Omental fat pad (tissue), 4 donors: ENCODE measurements around the gene MMP11. TPM values are rescaled to one million over a fixed set of nuclear protein-coding genes. Genes with fewer than 3 reads are reported as not detected.

Experiments used
- ATAC-seq: fragments of 150-250 bp; one replicate; pipeline ENCODE4 v1.9.1; 2016; ENCODE audit warnings: mild to moderate bottlenecking, moderate library complexity; ENCODE audit not compliant: low FRiP score
- DNase-seq: peaks from one replicate; pipeline ENCODE4 v3.0.0-alpha.2; 2019; ENCODE audit warnings: low spot score
- total RNA-seq, 4 donors: library from RNA; depleted of rRNA; stranded (reverse); fragments of >200 nt; gene quantifications; one replicate each; pipeline ENCODE4 v1.1.0, GENCODE V29; 2016
- TF ChIP-seq, protein P1 (sequence below), 3 donors: fragments of 450-650 bp; IDR thresholded peaks; one replicate each; pipeline ENCODE4 v1.5.1; 2016 to 2017; ENCODE audit warnings: antibody characterized with exemption in 3 of 3, mild to moderate bottlenecking in 3 of 3, moderate library complexity in 2 of 3

MMP11 gene
- total RNA-seq, 4 donors from 2014 or later = 0.79 to 3.1 (median 2.1) TPM; not detected in 1

DNA sequence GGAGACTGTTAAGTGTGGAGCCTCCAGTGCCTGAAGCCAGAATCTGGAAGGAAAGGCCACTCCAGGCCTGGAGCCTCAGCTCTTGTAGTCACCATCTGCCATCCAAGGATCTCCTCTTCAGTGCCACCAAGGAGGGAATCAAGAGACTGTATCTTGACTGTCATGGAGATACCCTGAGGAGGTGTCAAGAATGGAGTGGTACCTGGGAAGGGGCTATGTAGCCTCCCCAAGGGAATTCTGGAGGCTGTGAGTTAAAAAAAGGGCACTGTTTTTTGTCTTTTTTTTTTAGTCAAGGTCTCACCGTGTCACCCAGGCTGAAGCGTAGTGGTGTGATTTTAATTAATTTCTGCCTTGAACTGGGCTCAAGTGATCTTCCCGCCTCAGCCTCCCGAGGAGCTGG, 13.1 kb upstream of the MMP11 start:
- DNase-seq = no peak
- TF ChIP-seq, protein P1, sequence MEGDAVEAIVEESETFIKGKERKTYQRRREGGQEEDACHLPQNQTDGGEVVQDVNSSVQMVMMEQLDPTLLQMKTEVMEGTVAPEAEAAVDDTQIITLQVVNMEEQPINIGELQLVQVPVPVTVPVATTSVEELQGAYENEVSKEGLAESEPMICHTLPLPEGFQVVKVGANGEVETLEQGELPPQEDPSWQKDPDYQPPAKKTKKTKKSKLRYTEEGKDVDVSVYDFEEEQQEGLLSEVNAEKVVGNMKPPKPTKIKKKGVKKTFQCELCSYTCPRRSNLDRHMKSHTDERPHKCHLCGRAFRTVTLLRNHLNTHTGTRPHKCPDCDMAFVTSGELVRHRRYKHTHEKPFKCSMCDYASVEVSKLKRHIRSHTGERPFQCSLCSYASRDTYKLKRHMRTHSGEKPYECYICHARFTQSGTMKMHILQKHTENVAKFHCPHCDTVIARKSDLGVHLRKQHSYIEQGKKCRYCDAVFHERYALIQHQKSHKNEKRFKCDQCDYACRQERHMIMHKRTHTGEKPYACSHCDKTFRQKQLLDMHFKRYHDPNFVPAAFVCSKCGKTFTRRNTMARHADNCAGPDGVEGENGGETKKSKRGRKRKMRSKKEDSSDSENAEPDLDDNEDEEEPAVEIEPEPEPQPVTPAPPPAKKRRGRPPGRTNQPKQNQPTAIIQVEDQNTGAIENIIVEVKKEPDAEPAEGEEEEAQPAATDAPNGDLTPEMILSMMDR (IDR thresholded peaks at IDR 0.05) = no peak
- no peak for ATAC-seq

DNA sequence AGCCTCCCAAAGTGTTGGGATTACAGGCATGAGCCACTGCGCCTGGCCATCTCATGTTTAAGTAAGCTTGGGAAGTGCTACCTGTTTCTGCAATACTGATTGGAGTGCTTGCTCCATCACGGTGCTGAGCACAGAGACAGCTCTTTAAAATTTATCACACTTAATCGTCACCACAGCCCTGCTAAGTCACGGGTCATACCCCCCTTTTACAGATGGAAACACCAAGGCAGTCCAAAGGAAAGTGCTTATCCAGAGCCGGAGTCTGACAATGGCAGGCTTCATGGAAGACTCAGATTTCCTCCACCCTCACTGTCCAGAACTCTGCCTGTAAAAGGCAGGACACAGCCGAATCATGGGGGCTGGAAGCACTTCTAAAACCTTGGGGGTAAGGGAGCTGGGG, 12.6 kb upstream of the MMP11 start:
- TF ChIP-seq, protein P1 (IDR thresholded peaks at IDR 0.05) = no peak
- ATAC-seq = no peak
- DNase-seq = no peak

DNA sequence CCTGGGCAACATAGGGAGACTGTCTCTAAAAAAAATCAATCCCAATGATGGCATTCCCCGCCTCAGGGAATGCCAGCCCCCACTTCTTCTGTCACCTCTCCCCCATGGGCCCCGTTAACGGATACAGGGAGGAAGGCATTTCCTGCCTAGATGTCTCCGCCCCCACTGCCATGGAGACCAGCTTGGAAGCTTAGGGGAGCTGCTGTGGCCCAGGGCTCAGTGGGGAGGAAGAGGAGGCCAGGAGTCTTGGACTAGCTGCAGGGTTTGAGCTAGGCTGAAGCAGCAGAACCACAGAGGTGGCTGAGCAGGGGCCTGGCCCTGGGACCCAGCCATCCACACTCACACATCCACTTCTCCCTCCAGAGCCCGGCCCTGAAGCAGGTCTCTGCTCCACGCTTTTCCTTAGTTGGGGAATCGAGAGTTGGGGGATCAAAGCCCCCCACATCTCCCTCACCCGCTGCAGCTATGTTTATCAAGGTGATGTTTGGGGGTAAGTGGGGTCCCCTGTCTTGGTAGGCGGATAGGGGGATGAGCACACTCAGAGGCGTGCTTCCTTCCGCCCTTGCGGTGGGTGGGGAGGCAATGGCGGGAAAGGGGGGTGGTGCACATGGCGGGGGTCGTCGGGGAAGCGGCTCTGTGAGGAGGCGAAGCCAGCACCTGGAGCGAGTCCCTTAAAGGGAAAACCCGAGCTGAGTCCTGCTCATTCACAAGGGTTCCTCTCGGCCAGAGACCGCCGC, 9.6 kb upstream of the MMP11 start, which contains the start of gene C22orf15:
TSS of gene C22orf15 (plus strand) at position 149 of the 737 bp plus-strand sequence. CDS start at position 466, 317 bp downstream.
- ATAC-seq = no peak

GRCh38 chr22:23763579-23763945, 9.1 kb upstream of the MMP11 start:
- ATAC-seq (no peak), DNase-seq (no peak)
- TF ChIP-seq, protein P1 (IDR thresholded peaks at IDR 0.05) = no peak

More for the DNA sequence above, 9.6 kb upstream of the MMP11 start, which contains the start of gene C22orf15:
- TF ChIP-seq, protein P1 (IDR thresholded peaks at IDR 0.05) = no peak
- no peak for DNase-seq

DNA sequence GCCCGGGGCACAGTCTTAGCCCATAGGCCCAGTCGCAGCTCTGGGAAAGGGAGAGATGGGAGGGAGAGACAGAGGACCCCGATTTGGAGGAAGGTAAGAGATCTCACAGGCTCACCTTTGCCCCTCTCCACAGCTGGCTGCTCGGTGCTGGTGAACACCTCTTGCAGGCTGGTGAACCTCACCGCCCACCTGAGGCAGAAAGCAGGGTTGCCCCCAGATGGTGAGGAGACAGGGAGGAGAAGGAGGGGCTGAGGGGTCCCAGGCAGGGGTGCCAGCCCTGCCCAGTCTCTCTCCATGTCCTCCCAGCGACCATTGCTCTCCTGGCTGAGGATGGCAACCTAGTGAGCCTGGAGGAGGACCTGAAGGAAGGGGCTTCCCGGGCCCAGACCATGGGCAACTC, 8.7 kb upstream of the MMP11 start:
- DNase-seq (no peak), ATAC-seq (no peak)
- TF ChIP-seq, protein P1 (IDR thresholded peaks at IDR 0.05) = no peak

GRCh38 chr22:23764899-23765881, 7.5 kb upstream of the MMP11 start:
- TF ChIP-seq, protein P1 (IDR thresholded peaks at IDR 0.05) = no peak
- ATAC-seq = no peak
- DNase-seq = no peak
